K562 (cell line): Measurements from ENCODE around the gene DTNB. TPM values are rescaled to one million over a fixed set of nuclear protein-coding genes. Genes with fewer than 3 reads are reported as not detected.

ENCODE experiments used
- ATAC-seq: fragments of 200-7000 bp; cut with Tn5 transposase; 3 replicates; pipeline ENCODE4 v1.9.1; 2020; ENCODE audit warnings: moderate library complexity
- BruUV-seq: library from RNA; stranded (reverse); fragments of 400-500 nt; replicated peaks from 2 replicates; lab custom pipeline; 2021; lab: Mats Ljungman, UMichigan
- CTCF ChIA-PET: fragments of 300-600 bp; formaldehyde crosslinking; extraction: SDS; loops from one replicate; lab custom pipeline; 2021; ENCODE audit warnings: low intra/inter-chr PET ratio; lab: Yijun Ruan, JAX
- POLR2A ChIA-PET: fragments of 300-600, 350-650 bp; sonication (Branson Sonifier 250); formaldehyde crosslinking; extraction: SDS; loops from one replicate; lab custom pipeline; 2021; ENCODE audit warnings: antibody characterized with exemption, inconsistent platforms; lab: Yijun Ruan, JAX
- DNase-seq, 4 experiments: peaks; one replicate each; pipeline versions ENCODE4 v3.0.0 to v3.0.0-alpha.2; 2011 to 2018; ENCODE audit warnings: low spot score in 3 of 4, mixed read lengths in 3 of 4; ENCODE audit errors: extremely low read depth in 1 of 4
- FAIRE-seq: peaks from 2 replicates; lab custom pipeline; 2011; peaks lifted over from hg19 to GRCh38; lab: Jason Lieb, UNC
- H2AFZ ChIP-seq: 2 replicates; pipeline ENCODE4 v1.6.0; 2011; ENCODE audit warnings: low read depth, low read length, control low read depth, inconsistent platforms
- H3K27ac ChIP-seq: fragments of 200-600 bp; 3 replicates; pipeline ENCODE4 v1.8.0; 2011; ENCODE audit warnings: low read depth, mild to moderate bottlenecking, control low read depth, inconsistent platforms, low read length, moderate library complexity, mixed read lengths; ENCODE audit errors: extremely low read depth
- H3K27me3 ChIP-seq, 2 experiments: fragments of 300-600 bp in 1 of 2; 2 replicates in 1 of 2; 3 replicates in 1 of 2; pipeline versions ENCODE4 v1.6.0 to v1.8.0; 2011; ENCODE audit warnings: inconsistent platforms in 2 of 2, low read length in 2 of 2, mild to moderate bottlenecking in 1 of 2, mixed read lengths in 1 of 2, moderate library complexity in 1 of 2; ENCODE audit not compliant: control insufficient read depth in 2 of 2, insufficient read depth in 2 of 2
- H3K36me3 ChIP-seq: fragments of 300-600 bp; 3 replicates; pipeline ENCODE4 v1.8.0; 2011; ENCODE audit warnings: mild to moderate bottlenecking, low read length, inconsistent platforms; ENCODE audit not compliant: control insufficient read depth, insufficient read depth
- H3K4me1 ChIP-seq, 2 experiments: fragments of 200-600 bp in 1 of 2; replicated peaks in 1 of 2; 2 replicates in 1 of 2; 3 replicates in 1 of 2; pipeline versions ENCODE4 v1.5.1 to v1.8.0; 2011; ENCODE audit warnings: inconsistent platforms in 2 of 2, low read length in 2 of 2, mild to moderate bottlenecking in 1 of 2, mixed read lengths in 1 of 2, moderate library complexity in 1 of 2; ENCODE audit not compliant: control insufficient read depth in 2 of 2, insufficient read depth in 2 of 2
- H3K4me2 ChIP-seq: 2 replicates; pipeline ENCODE4 v1.6.1; 2011; ENCODE audit warnings: low read length, control low read depth, inconsistent platforms, mixed read lengths; ENCODE audit not compliant: insufficient read depth
- H3K4me3 ChIP-seq: fragments of 200-600 bp; sonication (generic), shearing (Covaris generic); 2 replicates; pipeline ENCODE4 v1.5.1; 2016; ENCODE audit warnings: control low read depth, inconsistent platforms
- H3K79me2 ChIP-seq: fragments of 200-600 bp; 3 replicates; pipeline ENCODE4 v1.8.0; 2011; ENCODE audit warnings: low read length, inconsistent platforms; ENCODE audit not compliant: control insufficient read depth, insufficient read depth
- H3K9ac ChIP-seq, 2 experiments: 2 replicates each; pipeline versions ENCODE4 v1.6.0 to v1.6.1; 2011; ENCODE audit warnings: low read depth in 2 of 2, low read length in 2 of 2, control low read depth in 1 of 2, inconsistent platforms in 1 of 2, mild to moderate bottlenecking in 1 of 2, mixed read lengths in 1 of 2; ENCODE audit not compliant: insufficient read depth in 1 of 2
- H3K9me1 ChIP-seq: one replicate; pipeline ENCODE4 v1.6.0; 2011; ENCODE audit warnings: inconsistent platforms, mild to moderate bottlenecking, low read length, moderate library complexity; ENCODE audit not compliant: control insufficient read depth, insufficient read depth
- H3K9me3 ChIP-seq: replicated peaks from 2 replicates; pipeline ENCODE4 v1.5.1; 2011; ENCODE audit warnings: low read depth, low read length, inconsistent platforms; ENCODE audit not compliant: control insufficient read depth, insufficient read depth
- H4K20me1 ChIP-seq: replicated peaks from 2 replicates; pipeline ENCODE4 v1.6.1; 2011; ENCODE audit warnings: low read length, inconsistent platforms, mixed read lengths; ENCODE audit not compliant: control insufficient read depth, insufficient read depth
- FIP1L1 ChIP-seq: fragments of 200-400 bp; formaldehyde crosslinking; IDR thresholded peaks from 2 replicates; pipeline ENCODE4 v1.6.1; 2018; ENCODE audit warnings: mild to moderate bottlenecking, low read depth, low read length; ENCODE audit not compliant: poor library complexity, severe bottlenecking
- HNRNPK ChIP-seq: fragments of 200-400 bp; formaldehyde crosslinking; IDR thresholded peaks from one replicate; pipeline ENCODE4 v1.6.1; 2018; ENCODE audit warnings: mild to moderate bottlenecking, low read depth, low read length; ENCODE audit not compliant: poor library complexity, severe bottlenecking
- L3MBTL2 ChIP-seq: fragments of 450-650 bp; IDR thresholded peaks from 2 replicates; pipeline ENCODE4 v1.6.1; 2016; ENCODE audit warnings: mild to moderate bottlenecking, moderate library complexity
- NFIX ChIP-seq: fragments of 250-450 bp; sonication (Bioruptor Pico); IDR thresholded peaks from 2 replicates; pipeline ENCODE4 v1.4.0; 2020; ENCODE audit warnings: low read depth, mild to moderate bottlenecking, moderate library complexity
- POLR3A ChIP-seq: IDR thresholded peaks from 2 replicates; pipeline ENCODE4 v1.6.1; 2011; ENCODE audit warnings: borderline replicate concordance, mild to moderate bottlenecking, moderate library complexity; ENCODE audit not compliant: insufficient read length, insufficient read depth; ENCODE audit errors: extremely low read depth
- TCF7L2 ChIP-seq: fragments of 150-350 bp; IDR thresholded peaks from 2 replicates; pipeline ENCODE4 v1.6.1; 2016; ENCODE audit warnings: low read depth, mild to moderate bottlenecking, low read length, moderate library complexity
- ZC3H4 ChIP-seq: sonication (generic); formaldehyde crosslinking; IDR thresholded peaks from 2 replicates; pipeline ENCODE4 v1.9.0; 2021; ENCODE audit warnings: missing genetic modification reagents, borderline replicate concordance
- ZNF165 ChIP-seq: fragments of 250-450 bp; sonication (Bioruptor Pico); IDR thresholded peaks from 2 replicates; pipeline ENCODE4 v1.4.0; 2020; ENCODE audit warnings: borderline replicate concordance
- ZNF175 ChIP-seq: fragments of 200-800 bp; sonication (Bioruptor generic); IDR thresholded peaks from 2 replicates; pipeline ENCODE4 v1.6.1; 2016; ENCODE audit warnings: low read depth, mild to moderate bottlenecking, missing genetic modification characterization, missing compliant biosample characterization
- ZNF232 ChIP-seq: sonication (generic); formaldehyde crosslinking; IDR thresholded peaks from 2 replicates; pipeline ENCODE4 v1.8.0; 2022; ENCODE audit warnings: mild to moderate bottlenecking, missing genetic modification reagents
- WGBS: fragments of 100-300 bp; shearing (Covaris generic); methylation state at CpG from one replicate; pipeline ENCODE4 v1.1.6; 2016; ENCODE audit warnings: low coverage, mixed read lengths; ENCODE audit not compliant: insufficient coverage; ENCODE audit errors: missing lambda C conversion rate; 5-methylcytosine and 5-hydroxymethylcytosine counted together
- in situ Hi-C: fragments of 300-500 bp; cut with MboI; formaldehyde crosslinking; loops from 4 replicates; pipeline ENCODE4 v1.15.0; 2018; ENCODE audit warnings: inconsistent platforms, mixed read lengths
- intact Hi-C: fragments of 100-400 bp; cut with micrococcal nuclease; formaldehyde crosslinking; loops from 2 replicates; pipeline ENCODE4 v1.14.2; 2022
- polyA plus RNA-seq, 8 experiments: library from polyadenylated mRNA; depleted of rRNA in 4 of 8; stranded (reverse) in 5 of 8; unstranded in 3 of 8; fragments of >200 nt; fragmentation: Nextera tagmentation in 2 of 8; fragmentation: Illumina TruSeq in 1 of 8; extraction: Ambion mirVana in 2 of 8; extraction: Trizol in 1 of 8; gene quantifications; 2 replicates each; pipeline versions ENCODE4 v1.2.1 to v1.2.3, GENCODE V29; 2011 to 2014; ENCODE audit warnings: inconsistent platforms in 1 of 8, missing spikeins in 1 of 8
- total RNA-seq, 7 experiments: library from RNA; depleted of rRNA in 6 of 7; stranded (reverse); fragments of >200 nt in 6 of 7; fragmentation: Illumina TruSeq in 2 of 7; extraction: Trizol in 2 of 7; gene quantifications; 2 replicates each; pipeline versions ENCODE4 v1.2.1 to v1.2.3, GENCODE V29; 2011 to 2021; ENCODE audit warnings: low replicate concordance in 1 of 7
- TF ChIP-seq, protein P1 (sequence below): fragments of 200-800 bp; sonication (Bioruptor generic); IDR thresholded peaks from 2 replicates; pipeline ENCODE4 v1.6.1; 2017; ENCODE audit warnings: missing genetic modification characterization, missing compliant biosample characterization
- TF ChIP-seq, protein P2 (sequence below): sonication (generic); formaldehyde crosslinking; IDR thresholded peaks from 2 replicates; pipeline ENCODE4 v1.8.1; 2022; ENCODE audit warnings: missing genetic modification reagents

The DTNB gene
- total and polyA plus RNA-seq, 9 of the 15 experiments (the other 6 are each of a cell fraction or from before 2014, with no cell fraction given), result 0.18 to 2.0 (median 0.77) TPM; not detected in 2

DNA sequence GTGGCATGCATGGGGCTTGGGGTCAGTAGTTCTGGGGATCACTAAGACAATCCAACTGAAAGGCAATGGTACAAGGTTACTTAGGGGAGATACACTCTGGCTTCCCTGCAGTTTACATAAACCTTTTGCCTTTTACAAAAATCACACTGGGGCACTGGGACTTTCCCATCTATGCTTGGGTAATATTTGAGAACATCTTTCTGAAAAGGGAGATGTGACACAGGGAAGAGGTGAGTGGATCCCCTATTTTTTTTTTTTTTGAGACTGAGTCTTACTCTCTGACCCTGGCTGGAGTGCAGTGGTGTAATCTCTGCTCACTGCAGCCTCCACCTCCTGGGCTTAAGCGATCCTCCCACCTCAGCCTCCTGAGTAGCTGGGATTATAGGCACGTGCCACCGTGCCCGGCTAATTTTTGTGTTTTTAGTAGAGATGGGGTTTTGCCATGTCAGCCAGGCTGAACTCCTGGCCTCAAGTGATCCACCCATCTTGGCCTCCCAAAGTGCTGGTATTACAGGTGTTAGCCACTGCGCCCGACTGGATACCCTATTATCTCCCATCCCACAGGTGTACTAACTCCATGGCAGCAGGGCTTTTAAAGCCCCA lies 248.8 kb downstream of the DTNB start:
- H3K4me1 ChIP-seq, result no peaks in the 10 kb centered on the region
- TF ChIP-seq L3MBTL2, result no peak
- no peak for TF ChIP-seq HNRNPK
- TF ChIP-seq ZC3H4 (CRISPR knock-in tag), result no peak
- TF ChIP-seq FIP1L1, result no peak
- no peak for ATAC-seq
- H3K36me3 ChIP-seq, result no peaks in the 10 kb centered on the region
- no TSS peak for BruUV-seq
- H3K9me1 ChIP-seq, result no peaks in the 10 kb centered on the region
- 0% methylated on average over 5 of the region's 6 CpGs for WGBS
- no peak overlapping the region for H3K27ac ChIP-seq
- no peaks in the 10 kb centered on the region for H3K9me3 ChIP-seq
- CTCF ChIA-PET, result no interaction called here
- H3K4me3 ChIP-seq, result no peak overlapping the region
- intact Hi-C loops, result no loop called here
- no peaks in the 10 kb centered on the region for H3K79me2 ChIP-seq
- in situ Hi-C loops, result no loop called here
- H3K27me3 ChIP-seq, result peaks cover 15 to 23% of the 10 kb centered on the region in 2 experiments; a peak in 4 of 5 replicates
- no peak for FAIRE-seq
- no peaks in the 10 kb centered on the region for H4K20me1 ChIP-seq
- no peak for DNase-seq
- POLR2A ChIA-PET, result no interaction called here
- H3K9ac ChIP-seq, result no peak overlapping the region
- H3K4me2 ChIP-seq, result no peak overlapping the region
- no peak overlapping the region for H2AFZ ChIP-seq

DNA sequence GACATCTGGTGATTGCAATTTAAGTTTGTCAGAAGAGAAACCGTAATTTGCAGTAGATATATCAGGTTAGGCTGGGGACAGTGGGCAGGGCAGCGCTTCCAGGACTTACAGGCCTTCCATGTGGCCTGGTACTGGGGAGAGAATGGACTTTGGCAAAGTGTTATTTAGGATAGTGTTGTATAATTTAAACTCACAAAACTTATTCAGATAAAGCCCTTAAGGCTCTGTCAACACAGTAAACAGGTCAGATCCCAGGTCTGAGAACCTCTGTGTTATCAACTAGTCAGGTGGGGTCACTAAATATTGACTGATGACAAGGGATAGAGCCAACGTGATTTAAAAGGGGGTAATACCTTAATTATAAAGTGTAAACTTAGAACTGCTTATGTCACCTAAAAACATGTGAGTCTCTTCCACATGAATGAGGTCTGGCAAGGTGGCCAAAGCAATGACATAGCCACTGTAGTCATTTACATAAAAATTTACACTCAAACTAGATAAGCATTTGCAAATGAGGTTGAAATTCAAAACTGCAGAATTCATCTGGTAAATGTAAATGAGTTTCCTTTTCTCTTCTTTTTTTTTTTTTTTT lies 251.5 kb downstream of the DTNB start:
- Histone ChIP-seq H2AFZ (no peak overlapping the region), H3K79me2 (no peaks in the 10 kb centered on the region), H3K9me3 (peaks cover 2% of the 10 kb centered on the region; the same call in 1 of the 2 replicates), H3K9ac (no peak overlapping the region), H3K36me3 (no peaks in the 10 kb centered on the region), H3K27ac (no peak overlapping the region), H3K4me3 (no peak overlapping the region), H4K20me1 (no peaks in the 10 kb centered on the region), H3K4me2 (no peak overlapping the region), H3K9me1 (no peaks in the 10 kb centered on the region), H3K27me3 (peaks cover 7 to 12% of the 10 kb centered on the region in 2 experiments), H3K4me1 (no peaks in the 10 kb centered on the region)
- no peak for FAIRE-seq
- WGBS, result 0% methylated on average over 3 of the region's 3 CpGs
- BruUV-seq, result no TSS peak
- ChIA-PET CTCF (no interaction called here), POLR2A (no interaction called here)
- no peak for ATAC-seq
- DNase-seq, result no peak
- intact Hi-C loops, result no loop called here
- in situ Hi-C loops, result no loop called here
- TF ChIP-seq ZNF232 (CRISPR knock-in tag) (no peak), POLR3A (no peak), NFIX (no peak), ZNF175 (CRISPR knock-in tag) (no peak), ZNF165 (CRISPR knock-in tag) (no peak), TCF7L2 (no peak)
- TF ChIP-seq, protein P1, sequence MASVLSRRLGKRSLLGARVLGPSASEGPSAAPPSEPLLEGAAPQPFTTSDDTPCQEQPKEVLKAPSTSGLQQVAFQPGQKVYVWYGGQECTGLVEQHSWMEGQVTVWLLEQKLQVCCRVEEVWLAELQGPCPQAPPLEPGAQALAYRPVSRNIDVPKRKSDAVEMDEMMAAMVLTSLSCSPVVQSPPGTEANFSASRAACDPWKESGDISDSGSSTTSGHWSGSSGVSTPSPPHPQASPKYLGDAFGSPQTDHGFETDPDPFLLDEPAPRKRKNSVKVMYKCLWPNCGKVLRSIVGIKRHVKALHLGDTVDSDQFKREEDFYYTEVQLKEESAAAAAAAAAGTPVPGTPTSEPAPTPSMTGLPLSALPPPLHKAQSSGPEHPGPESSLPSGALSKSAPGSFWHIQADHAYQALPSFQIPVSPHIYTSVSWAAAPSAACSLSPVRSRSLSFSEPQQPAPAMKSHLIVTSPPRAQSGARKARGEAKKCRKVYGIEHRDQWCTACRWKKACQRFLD (CRISPR knock-in tag), result no peak
- TF ChIP-seq, protein P2, sequence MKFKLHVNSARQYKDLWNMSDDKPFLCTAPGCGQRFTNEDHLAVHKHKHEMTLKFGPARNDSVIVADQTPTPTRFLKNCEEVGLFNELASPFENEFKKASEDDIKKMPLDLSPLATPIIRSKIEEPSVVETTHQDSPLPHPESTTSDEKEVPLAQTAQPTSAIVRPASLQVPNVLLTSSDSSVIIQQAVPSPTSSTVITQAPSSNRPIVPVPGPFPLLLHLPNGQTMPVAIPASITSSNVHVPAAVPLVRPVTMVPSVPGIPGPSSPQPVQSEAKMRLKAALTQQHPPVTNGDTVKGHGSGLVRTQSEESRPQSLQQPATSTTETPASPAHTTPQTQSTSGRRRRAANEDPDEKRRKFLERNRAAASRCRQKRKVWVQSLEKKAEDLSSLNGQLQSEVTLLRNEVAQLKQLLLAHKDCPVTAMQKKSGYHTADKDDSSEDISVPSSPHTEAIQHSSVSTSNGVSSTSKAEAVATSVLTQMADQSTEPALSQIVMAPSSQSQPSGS (CRISPR knock-in tag), result no peak
